Measurements from ENCODE around the gene RAPGEF6. TPM values are rescaled to one million over a fixed set of nuclear protein-coding genes. Genes with fewer than 3 reads are reported as not detected.
"Not testable (repeated sequence)": the region's sequence is repeated elsewhere in the genome, so short reads cannot be mapped to it uniquely, and the experiment has no call there.

RAPGEF6 gene
- total RNA-seq, 4 donors from 2014 or later = 14.0 to 23.7 (median 17.9) TPM

- Histone ChIP-seq H3K36me3 (peaks cover 0 to 48% of the 10 kb centered on the region in 2 donors), H3K4me1 (peaks cover 0 to 16% (median 0%) of the 10 kb centered on the region in 3 donors), H3K27ac (no peak overlapping the region), H3K27me3 (no peaks in the 10 kb centered on the region), H3K4me3 (no peak overlapping the region), H3K9me3 (peaks cover 0 to 18% (median 0%) of the 10 kb centered on the region in 3 donors)
- no peak for TF ChIP-seq CTCF (IDR thresholded peaks at IDR 0.05)
- no peak for TF ChIP-seq POLR2AphosphoS5 (IDR thresholded peaks at IDR 0.05)
- TF ChIP-seq POLR2A (IDR thresholded peaks at IDR 0.05) = no peak
- TF ChIP-seq EP300 (IDR thresholded peaks at IDR 0.05) = no peak
- WGBS, 2 donors (ENCODE audit: low coverage in 1 of 2) = 92 to 100% methylated on average over 2 to 3 of the region's 3 CpGs
- no peak for ATAC-seq
Measured at GRCh38 chr5:131400585-131400984, 234.4 kb downstream of the RAPGEF6 start.

GRCh38 chr5:131399007-131399406 is 236.0 kb downstream of the RAPGEF6 start:
- not testable (repeated sequence) for ATAC-seq, H3K27me3 ChIP-seq, H3K4me3 ChIP-seq, H3K27ac ChIP-seq
- Histone ChIP-seq H3K36me3 (peaks cover 0 to 43% of the 10 kb centered on the region in 2 donors), H3K4me1 (peaks cover 0 to 20% (median 0%) of the 10 kb centered on the region in 3 donors), H3K9me3 (peaks cover 0 to 18% (median 0%) of the 10 kb centered on the region in 3 donors)
- WGBS, 2 donors (ENCODE audit: low coverage in 1 of 2) = 90 to 100% methylated on average over 2 to 4 of the region's 6 CpGs

- WGBS, 2 donors (ENCODE audit: low coverage in 1 of 2) = 93 to 96% methylated on average over 5 of the region's 5 CpGs
- ATAC-seq = no peak
Measured at GRCh38 chr5:131396630-131397273, 238.3 kb downstream of the RAPGEF6 start.

GRCh38 chr5:131396015-131396414 is 239.0 kb downstream of the RAPGEF6 start:
- TF ChIP-seq CTCF (IDR thresholded peaks at IDR 0.05) (no peak), POLR2AphosphoS5 (IDR thresholded peaks at IDR 0.05) (no peak), EP300 (IDR thresholded peaks at IDR 0.05) (no peak), POLR2A (IDR thresholded peaks at IDR 0.05) (no peak)
- WGBS, 2 donors (ENCODE audit: low coverage in 1 of 2) = 92 to 97% methylated on average over 3 of the region's 3 CpGs
- Histone ChIP-seq H3K4me1 (peaks cover 0 to 32% (median 0%) of the 10 kb centered on the region in 3 donors), H3K27ac (no peak overlapping the region), H3K4me3 (no peak overlapping the region), H3K27me3 (no peaks in the 10 kb centered on the region), H3K36me3 (peaks cover 0 to 43% of the 10 kb centered on the region in 2 donors), H3K9me3 (no peaks in the 10 kb centered on the region)
- ATAC-seq = no peak

More at GRCh38 chr5:131396630-131397273, 238.3 kb downstream of the RAPGEF6 start:
- no peaks in the 10 kb centered on the region for H3K27me3 ChIP-seq
- TF ChIP-seq CTCF (IDR thresholded peaks at IDR 0.05) = no peak
- no peak for TF ChIP-seq POLR2A (IDR thresholded peaks at IDR 0.05)
- TF ChIP-seq EP300 (IDR thresholded peaks at IDR 0.05) = no peak
- no peak for TF ChIP-seq POLR2AphosphoS5 (IDR thresholded peaks at IDR 0.05)
- peaks cover 0 to 5% (median 0%) of the 10 kb centered on the region in 3 donors for H3K9me3 ChIP-seq
- peaks cover 0 to 32% (median 0%) of the 10 kb centered on the region in 3 donors for H3K4me1 ChIP-seq
- H3K36me3 ChIP-seq = peaks cover 0 to 42% of the 10 kb centered on the region in 2 donors
- H3K27ac ChIP-seq = no peak overlapping the region
- H3K4me3 ChIP-seq = no peak overlapping the region

- TF ChIP-seq EP300 (IDR thresholded peaks at IDR 0.05) = no peak
- TF ChIP-seq POLR2AphosphoS5 (IDR thresholded peaks at IDR 0.05) = peak; percentile 2
- H3K4me1 ChIP-seq = peaks cover 0 to 32% (median 0%) of the 10 kb centered on the region in 3 donors
- peak overlapping the region in 1 of 4 donors; percentile 31 for H3K27ac ChIP-seq
- ATAC-seq = no peak
- H3K36me3 ChIP-seq = peaks cover 0 to 48% of the 10 kb centered on the region in 2 donors
- H3K27me3 ChIP-seq = no peaks in the 10 kb centered on the region
- 31 to 79% methylated on average over 4 of the region's 4 CpGs for WGBS, 2 donors (ENCODE audit: low coverage in 1 of 2)
- no peak overlapping the region for H3K4me3 ChIP-seq
- H3K9me3 ChIP-seq = no peaks in the 10 kb centered on the region
Measured at GRCh38 chr5:131394128-131394527, 240.9 kb downstream of the RAPGEF6 start.

GRCh38 chr5:131393498-131393968 is 241.5 kb downstream of the RAPGEF6 start:
- TF ChIP-seq POLR2AphosphoS5 (IDR thresholded peaks at IDR 0.05) (no peak), CTCF (IDR thresholded peaks at IDR 0.05) (no peak), POLR2A (IDR thresholded peaks at IDR 0.05) (no peak), EP300 (IDR thresholded peaks at IDR 0.05) (no peak)
- Histone ChIP-seq H3K4me3 (no peak overlapping the region), H3K27ac (no peak overlapping the region), H3K4me1 (peaks cover 0 to 26% (median 0%) of the 10 kb centered on the region in 3 donors), H3K27me3 (no peaks in the 10 kb centered on the region), H3K9me3 (no peaks in the 10 kb centered on the region), H3K36me3 (peaks cover 0 to 43% of the 10 kb centered on the region in 2 donors)
- no peak for ATAC-seq
- 2 to 30% methylated on average over 4 to 5 of the region's 5 CpGs for WGBS, 2 donors (ENCODE audit: low coverage in 1 of 2)
